Cardiac muscle cell (in vitro differentiated cells and primary cell): ENCODE measurements around the gene CEP55. TPM values are rescaled to one million over a fixed set of nuclear protein-coding genes. Genes with fewer than 3 reads are reported as not detected.
A peak's percentile ranks its signal among the peaks of the same experiment; 100 is the strongest.

Source experiments
- DNase-seq, 2 donors: peaks; one replicate each; pipeline versions ENCODE4 v3.0.0 to v3.0.0-alpha.2; 2010 to 2017; ENCODE audit warnings: low read depth in 1 of 2, low spot score in 1 of 2
- H3K27ac ChIP-seq: fragments of 200-600 bp; sonication (generic); 2 replicates; pipeline ENCODE4 v1.5.1; 2016
- H3K27me3 ChIP-seq: fragments of 200-600 bp; sonication (generic); 2 replicates; pipeline ENCODE4 v1.6.0; 2016; ENCODE audit warnings: control low read depth
- H3K36me3 ChIP-seq: fragments of 200-600 bp; sonication (generic); 2 replicates; pipeline ENCODE4 v1.5.1; 2016; ENCODE audit warnings: control low read depth
- H3K4me1 ChIP-seq: fragments of 200-600 bp; sonication (generic); 2 replicates; pipeline ENCODE4 v1.8.1; 2017; ENCODE audit warnings: low read depth, mild to moderate bottlenecking, mixed run types
- H3K4me3 ChIP-seq: fragments of 200-600 bp; sonication (generic); 2 replicates; pipeline ENCODE4 v1.5.1; 2016; ENCODE audit warnings: mild to moderate bottlenecking
- H3K9me3 ChIP-seq: fragments of 200-600 bp; sonication (generic); 2 replicates; pipeline ENCODE4 v1.5.1; 2017; ENCODE audit warnings: low read depth, mild to moderate bottlenecking, control low read depth
- polyA plus RNA-seq: library from polyadenylated mRNA; unstranded; fragments of >200 nt; fragmentation: Nextera tagmentation; extraction: Ambion mirVana; gene quantifications from 2 replicates; pipeline ENCODE4 v1.2.1, GENCODE V29; 2016
- total RNA-seq: library from RNA; depleted of rRNA; stranded (reverse); fragments of >200 nt; gene quantifications from 2 replicates; pipeline ENCODE4 v1.2.3, GENCODE V29; 2016
- TF ChIP-seq, protein P1 (sequence below): IDR thresholded peaks from 2 replicates; pipeline ENCODE4 v1.5.1; 2012; ENCODE audit warnings: low read depth, mild to moderate bottlenecking, low read length

The CEP55 gene
- total and polyA plus RNA-seq, 2 experiments from 2014 or later: 3.1 to 23.8 TPM

DNA sequence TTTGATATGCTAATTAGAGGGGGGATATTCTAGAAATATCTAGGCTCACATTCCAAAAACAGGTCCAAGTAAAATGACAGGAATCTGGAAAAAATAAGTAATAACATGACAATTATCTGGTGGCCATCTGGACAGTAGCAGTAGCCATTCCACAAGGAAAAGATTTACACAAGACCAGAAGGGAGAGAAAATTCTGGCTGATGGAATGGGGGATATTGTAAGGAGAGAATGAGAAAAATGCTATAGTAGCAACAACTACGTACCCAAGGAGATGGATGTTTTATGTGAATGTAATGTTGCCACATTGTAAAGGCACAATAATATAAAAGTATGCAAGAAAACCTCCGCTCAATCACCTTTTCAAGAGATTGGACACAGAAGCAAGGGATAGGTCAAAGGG, 19.7 kb upstream of the CEP55 start:
- Histone ChIP-seq H3K4me1 (peaks cover 6% of the 10 kb centered on the region), H3K4me3 (no peak overlapping the region), H3K9me3 (no peaks in the 10 kb centered on the region), H3K27ac (no peak overlapping the region), H3K36me3 (no peaks in the 10 kb centered on the region), H3K27me3 (no peaks in the 10 kb centered on the region)
- TF ChIP-seq, protein P1, sequence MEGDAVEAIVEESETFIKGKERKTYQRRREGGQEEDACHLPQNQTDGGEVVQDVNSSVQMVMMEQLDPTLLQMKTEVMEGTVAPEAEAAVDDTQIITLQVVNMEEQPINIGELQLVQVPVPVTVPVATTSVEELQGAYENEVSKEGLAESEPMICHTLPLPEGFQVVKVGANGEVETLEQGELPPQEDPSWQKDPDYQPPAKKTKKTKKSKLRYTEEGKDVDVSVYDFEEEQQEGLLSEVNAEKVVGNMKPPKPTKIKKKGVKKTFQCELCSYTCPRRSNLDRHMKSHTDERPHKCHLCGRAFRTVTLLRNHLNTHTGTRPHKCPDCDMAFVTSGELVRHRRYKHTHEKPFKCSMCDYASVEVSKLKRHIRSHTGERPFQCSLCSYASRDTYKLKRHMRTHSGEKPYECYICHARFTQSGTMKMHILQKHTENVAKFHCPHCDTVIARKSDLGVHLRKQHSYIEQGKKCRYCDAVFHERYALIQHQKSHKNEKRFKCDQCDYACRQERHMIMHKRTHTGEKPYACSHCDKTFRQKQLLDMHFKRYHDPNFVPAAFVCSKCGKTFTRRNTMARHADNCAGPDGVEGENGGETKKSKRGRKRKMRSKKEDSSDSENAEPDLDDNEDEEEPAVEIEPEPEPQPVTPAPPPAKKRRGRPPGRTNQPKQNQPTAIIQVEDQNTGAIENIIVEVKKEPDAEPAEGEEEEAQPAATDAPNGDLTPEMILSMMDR: no peak
- no peak for DNase-seq

DNA sequence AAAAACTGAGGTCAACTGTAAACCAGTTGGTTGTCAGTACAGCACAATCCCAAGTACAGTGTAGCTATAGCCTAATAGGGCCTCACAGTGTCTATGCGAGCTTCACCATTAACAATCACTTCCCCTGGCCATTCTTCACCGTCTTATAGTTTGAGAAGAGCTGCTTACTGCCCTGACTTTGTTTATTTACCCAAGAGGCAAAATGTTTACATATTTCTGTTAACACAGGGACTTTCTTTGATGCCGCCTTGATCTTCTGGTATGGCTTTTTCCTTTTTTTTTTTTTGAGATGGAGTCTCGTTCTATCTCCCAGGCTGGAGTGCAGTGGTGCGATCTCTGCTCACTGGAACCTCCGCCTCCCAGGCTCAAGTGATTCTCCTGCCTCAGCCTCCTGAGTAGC, 17.5 kb upstream of the CEP55 start:
- H3K27ac ChIP-seq: no peak overlapping the region
- no peaks in the 10 kb centered on the region for H3K27me3 ChIP-seq
- no peak overlapping the region for H3K4me3 ChIP-seq
- TF ChIP-seq, protein P1: no peak
- H3K9me3 ChIP-seq: no peaks in the 10 kb centered on the region
- no peak for DNase-seq
- peaks cover 3% of the 10 kb centered on the region for H3K4me1 ChIP-seq
- no peaks in the 10 kb centered on the region for H3K36me3 ChIP-seq

DNA sequence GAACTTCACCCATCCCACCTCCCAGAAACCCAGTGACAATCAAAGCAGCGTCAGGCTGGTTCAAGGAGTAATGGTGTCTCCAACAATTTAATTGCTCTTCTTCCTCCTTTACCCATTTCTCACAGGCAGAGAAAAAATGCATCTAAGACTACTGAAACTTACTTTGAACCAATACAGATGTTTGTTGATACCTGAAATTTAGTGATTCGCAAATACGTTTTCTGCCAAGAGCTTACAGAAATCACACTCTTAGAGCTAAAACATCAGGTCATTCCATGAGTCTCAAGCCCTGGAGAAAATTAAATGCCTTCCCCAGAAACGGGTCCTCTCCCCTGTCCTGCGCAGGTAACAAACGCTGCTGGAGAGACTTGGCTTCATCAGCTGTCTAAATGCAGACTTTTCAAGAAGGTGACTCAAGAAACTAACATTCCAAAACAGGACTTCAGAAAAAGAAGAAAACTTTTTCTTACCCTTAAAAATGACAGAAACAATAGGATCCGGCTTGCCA, 14.7 kb upstream of the CEP55 start:
- H3K9me3 ChIP-seq: no peaks in the 10 kb centered on the region
- TF ChIP-seq, protein P1: no peak
- H3K27ac ChIP-seq: peak overlapping the region; percentile 80
- DNase-seq: no peak
- H3K27me3 ChIP-seq: no peaks in the 10 kb centered on the region
- peak overlapping the region; percentile 78 for H3K4me3 ChIP-seq
- no peaks in the 10 kb centered on the region for H3K36me3 ChIP-seq
- H3K4me1 ChIP-seq: peaks cover 3% of the 10 kb centered on the region

DNA sequence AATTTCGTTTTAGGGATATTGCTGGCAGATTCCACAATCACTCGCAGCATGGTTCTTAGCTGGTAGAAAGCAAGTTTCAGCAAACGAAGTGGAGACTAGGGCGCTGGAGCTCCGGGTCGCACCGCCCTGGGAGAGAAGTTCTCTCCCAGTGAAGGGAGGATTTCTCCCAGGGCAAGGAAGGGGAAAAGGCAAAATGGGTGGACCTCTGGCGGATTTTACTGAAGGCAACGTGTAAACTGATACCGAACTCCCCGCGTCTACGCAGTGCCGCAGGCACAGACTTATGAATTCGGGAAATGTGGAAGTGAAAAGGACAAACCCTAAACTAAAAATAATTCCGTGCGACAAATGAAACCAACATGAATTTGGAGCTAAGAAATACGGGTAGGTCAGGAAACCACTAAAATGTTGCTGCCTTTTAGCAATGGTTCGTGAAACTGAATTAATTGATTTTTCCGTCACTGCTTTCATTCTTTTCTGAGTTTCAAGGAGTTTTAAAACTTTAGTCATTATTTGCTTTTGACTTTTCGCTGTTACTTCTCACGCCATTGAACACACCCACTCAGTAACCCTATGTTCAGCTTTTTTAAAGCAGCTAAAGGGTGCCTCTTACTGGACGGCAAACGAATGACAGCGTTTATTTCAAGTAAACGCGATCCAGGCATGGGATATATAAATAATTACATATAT, 14.1 kb upstream of the CEP55 start, which contains the start of gene MYOF:
Gene MYOF (minus strand): TSS at position 190 of the 690 bp plus-strand sequence. CDS start 140 bp downstream, at position 50.
- TF ChIP-seq, protein P1: peak; percentile 49
- peak; percentile 77 to 90 for DNase-seq
- Histone ChIP-seq H3K27ac (peak within 1 kb of the TSS; percentile 80), H3K4me1 (peaks cover 3% of the 10 kb centered on the region), H3K4me3 (peak within 1 kb of the TSS; percentile 78), H3K9me3 (no peaks in the 10 kb centered on the region), H3K36me3 (no peaks in the 10 kb centered on the region), H3K27me3 (no peaks in the 10 kb centered on the region)

DNA sequence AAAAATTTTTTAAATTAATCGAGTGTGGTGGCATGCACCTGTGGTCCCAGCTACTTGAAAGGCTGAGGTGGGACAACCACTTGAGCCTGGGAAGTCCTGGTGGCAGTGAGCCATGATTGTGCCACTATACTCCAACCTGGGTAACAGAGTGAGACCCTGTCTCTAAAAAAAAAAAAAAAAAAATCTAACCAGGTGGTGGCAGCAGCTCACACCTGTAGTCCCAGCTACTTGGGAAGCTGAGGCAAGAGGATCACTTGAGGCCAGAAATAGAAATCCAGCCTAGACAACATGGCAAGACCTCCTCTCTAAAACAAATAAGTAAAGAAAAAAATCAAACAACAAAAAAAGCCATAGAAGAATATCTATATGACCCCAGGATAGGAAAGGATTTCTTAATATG, 10.7 kb upstream of the CEP55 start:
- Histone ChIP-seq H3K27ac (no peak overlapping the region), H3K36me3 (no peaks in the 10 kb centered on the region), H3K4me1 (no peaks in the 10 kb centered on the region), H3K4me3 (no peak overlapping the region), H3K9me3 (no peaks in the 10 kb centered on the region), H3K27me3 (no peaks in the 10 kb centered on the region)
- TF ChIP-seq, protein P1: no peak
- DNase-seq: no peak
